Measurements from ENCODE around the gene HCRTR1.

HCRTR1 gene

GRCh38 chr1:31652891-31653499 lies 35.5 kb downstream of the HCRTR1 start:
- no peak for DNase-seq

GRCh38 chr1:31653717-31654473 lies 36.4 kb downstream of the HCRTR1 start:
- DNase-seq, result no peak

- DNase-seq, result no peak
Observed at GRCh38 chr1:31654474-31654776, 36.9 kb downstream of the HCRTR1 start.

- DNase-seq, result no peak
Observed at GRCh38 chr1:31655104-31655503, 37.6 kb downstream of the HCRTR1 start.

GRCh38 chr1:31655756-31656155 lies 38.3 kb downstream of the HCRTR1 start:
- DNase-seq, result no peak

GRCh38 chr1:31657020-31657804 lies 39.7 kb downstream of the HCRTR1 start:
- no peak for DNase-seq

GRCh38 chr1:31657972-31658510 lies 40.6 kb downstream of the HCRTR1 start:
- no peak for DNase-seq

GRCh38 chr1:31658721-31659120 lies 41.2 kb downstream of the HCRTR1 start:
- DNase-seq, result peak; percentile 26

- DNase-seq, result no peak
Observed at GRCh38 chr1:31659889-31660288, 42.4 kb downstream of the HCRTR1 start.

- peak; percentile 19 for DNase-seq
Observed at GRCh38 chr1:31660871-31661455, 43.5 kb downstream of the HCRTR1 start.

- DNase-seq, result peak; percentile 8
Observed at GRCh38 chr1:31661856-31662255, 44.4 kb downstream of the HCRTR1 start.

GRCh38 chr1:31662463-31662862 lies 45.0 kb downstream of the HCRTR1 start:
- peak; percentile 21 for DNase-seq

- peak; percentile 77 for DNase-seq
Observed at GRCh38 chr1:31663622-31664452, 46.3 kb downstream of the HCRTR1 start.

GRCh38 chr1:31664528-31664927 lies 47.0 kb downstream of the HCRTR1 start:
- no peak for DNase-seq

GRCh38 chr1:31665234-31665878 lies 47.9 kb downstream of the HCRTR1 start:
- peak; percentile 76 for DNase-seq

- no peak for DNase-seq
Observed at GRCh38 chr1:31666263-31666963, 48.9 kb downstream of the HCRTR1 start.

- DNase-seq, result no peak
Observed at GRCh38 chr1:31667065-31667785, 49.7 kb downstream of the HCRTR1 start.

GRCh38 chr1:31668303-31668883 lies 50.9 kb downstream of the HCRTR1 start:
- DNase-seq, result no peak

GRCh38 chr1:31669433-31669785 lies 51.9 kb downstream of the HCRTR1 start:
- DNase-seq, result no peak

Measured in right hindlimb (tissue), 1 donor.